H1 (cell line): ENCODE data around the gene SMAD7. TPM values are rescaled to one million over a fixed set of nuclear protein-coding genes. Genes with fewer than 3 reads are reported as not detected.

Source experiments
- ASH2L ChIP-seq: fragments of 200-600, 300-600 bp; sonication (generic); IDR thresholded peaks from one replicate; pipeline ENCODE4 v1.7.1; 2017; ENCODE audit warnings: low read length
- ATF2 ChIP-seq: IDR thresholded peaks from 2 replicates; pipeline ENCODE4 v1.6.1; 2012; ENCODE audit warnings: low read length, inconsistent platforms
- BRCA1 ChIP-seq: IDR thresholded peaks from 2 replicates; pipeline ENCODE4 v1.6.1; 2012; ENCODE audit warnings: low read depth, low read length, improper control_type of control experiment
- CBX5 ChIP-seq: fragments of 300-800, 300-1000 bp; sonication (generic); IDR thresholded peaks from 2 replicates; pipeline ENCODE4 v1.7.1; 2016; ENCODE audit warnings: antibody characterized with exemption, low read length, low read depth
- CHD1 ChIP-seq: IDR thresholded peaks from 2 replicates; pipeline ENCODE4 v1.6.1; 2012; ENCODE audit warnings: low read depth, low read length, improper control_type of control experiment
- E2F6 ChIP-seq: IDR thresholded peaks from 2 replicates; pipeline ENCODE4 v1.6.1; 2012; ENCODE audit warnings: inconsistent platforms
- EP300 ChIP-seq, 2 experiments: IDR thresholded peaks; 1 replicate in 1 of 2; 2 replicates in 1 of 2; pipeline ENCODE4 v1.6.1; 2011 to 2012; ENCODE audit warnings: low read depth in 2 of 2, low read length in 2 of 2, mild to moderate bottlenecking in 2 of 2, borderline replicate concordance in 1 of 2, inconsistent platforms in 1 of 2, moderate library complexity in 1 of 2
- EZH2 ChIP-seq: fragments of 200-600 bp; sonication (generic); IDR thresholded peaks from 2 replicates; pipeline ENCODE4 v1.7.1; 2012; ENCODE audit warnings: low read depth, mild to moderate bottlenecking, moderate library complexity, low read length, inconsistent platforms; ENCODE audit not compliant: severe bottlenecking
- FOSL1 ChIP-seq: IDR thresholded peaks from 2 replicates; pipeline ENCODE4 v1.6.1; 2011; ENCODE audit warnings: mild to moderate bottlenecking, low read depth, low read length, moderate library complexity; ENCODE audit not compliant: insufficient read depth
- GTF2F1 ChIP-seq: IDR thresholded peaks from 2 replicates; pipeline ENCODE4 v1.6.1; 2012; ENCODE audit warnings: low read depth, low read length, improper control_type of control experiment, borderline replicate concordance
- HDAC6 ChIP-seq: IDR thresholded peaks from one replicate; pipeline ENCODE4 v1.7.1; 2012; ENCODE audit warnings: low read depth, mild to moderate bottlenecking, inconsistent platforms, low read length, moderate library complexity
- KDM5A ChIP-seq: fragments of 200-600 bp; IDR thresholded peaks from 2 replicates; pipeline ENCODE4 v1.7.1; 2012; ENCODE audit warnings: mild to moderate bottlenecking, low read length, inconsistent platforms, mixed read lengths
- MAX ChIP-seq: IDR thresholded peaks from 2 replicates; pipeline ENCODE4 v1.6.1; 2012; ENCODE audit warnings: inconsistent platforms
- NRF1 ChIP-seq: IDR thresholded peaks from 2 replicates; pipeline ENCODE4 v1.6.1; 2011; ENCODE audit warnings: mild to moderate bottlenecking, low read depth, low read length, improper control_type of control experiment
- POLR2A ChIP-seq, 2 experiments: IDR thresholded peaks; 1 replicate in 1 of 2; 2 replicates in 1 of 2; pipeline ENCODE4 v1.6.1; 2011; ENCODE audit warnings: low read depth in 2 of 2, low read length in 2 of 2, mild to moderate bottlenecking in 2 of 2; ENCODE audit errors: control extremely low read depth in 1 of 2
- POU5F1 ChIP-seq: IDR thresholded peaks from 2 replicates; pipeline ENCODE4 v1.6.1; 2011; ENCODE audit warnings: low read depth, mild to moderate bottlenecking, low read length, moderate library complexity
- SIN3A ChIP-seq, 2 experiments: IDR thresholded peaks in 1 of 2; conservative IDR thresholded peaks in 1 of 2; 2 replicates each; pipeline ENCODE4 v1.6.1; 2011 to 2012; ENCODE audit warnings: low read length in 2 of 2, improper control_type of control experiment in 1 of 2, low read depth in 1 of 2, mild to moderate bottlenecking in 1 of 2
- SIX5 ChIP-seq: IDR thresholded peaks from 2 replicates; pipeline ENCODE4 v1.6.1; 2011; ENCODE audit warnings: mild to moderate bottlenecking, low read depth, low read length
- SP4 ChIP-seq: IDR thresholded peaks from 2 replicates; pipeline ENCODE4 v1.6.1; 2012; ENCODE audit warnings: low read length, inconsistent platforms
- SUZ12 ChIP-seq: fragments of 200-600 bp; sonication (generic); IDR thresholded peaks from 2 replicates; pipeline ENCODE4 v1.6.1; 2012; ENCODE audit warnings: mild to moderate bottlenecking, inconsistent platforms, low read length, moderate library complexity, mixed read lengths
- TEAD4 ChIP-seq: IDR thresholded peaks from 2 replicates; pipeline ENCODE4 v1.6.1; 2012; ENCODE audit warnings: low read depth, low read length, inconsistent platforms, mixed read lengths
- YY1 ChIP-seq: IDR thresholded peaks from 2 replicates; pipeline ENCODE4 v1.6.1; 2011; ENCODE audit warnings: low read depth, mild to moderate bottlenecking, low read length
- polyA plus RNA-seq, 7 experiments: library from polyadenylated mRNA; depleted of rRNA in 3 of 7; stranded (reverse) in 5 of 7; unstranded in 2 of 7; fragments of >200 nt in 5 of 7; fragments of 200-250 nt in 2 of 7; gene quantifications; 1 replicate in 5 of 7; 2 replicates in 1 of 7; 4 replicates in 1 of 7; pipeline versions ENCODE4 v1.2.1 to v1.2.3, GENCODE V29; 2011 to 2013; ENCODE audit warnings: missing spikeins in 2 of 7, mixed read lengths in 2 of 7
- total RNA-seq: library from RNA; stranded (reverse); fragmentation: NEBNext Ultra II Directional; extraction: Animal tissue kit (Norgen Biotek cat#: 25700); gene quantifications from 2 replicates; pipeline ENCODE4 v1.2.1, GENCODE V29; 2021

Gene SMAD7
- total and polyA plus RNA-seq, 2 of the 8 experiments (the other 6 are each of a cell fraction or from before 2014, with no cell fraction given) = 6.5 to 15.5 TPM

- TF ChIP-seq E2F6 (no peak), BRCA1 (no peak), FOSL1 (no peak), CHD1 (no peak), POLR2A (IDR thresholded peaks at IDR 0.05; ENCODE audit: control extremely low read depth in 1 of 2, low read depth in 2 of 2, low read length in 2 of 2) (no peak), SUZ12 (no peak), TEAD4 (peak; percentile 77), ATF2 (no peak), NRF1 (no peak), ASH2L (no peak), GTF2F1 (no peak), MAX (peak; percentile 44; the same call in 1 of the 2 replicates), YY1 (no peak), POU5F1 (no peak), SP4 (no peak), EP300 (IDR thresholded peaks at IDR 0.05; ENCODE audit: borderline replicate concordance in 1 of 2, low read depth in 2 of 2, low read length in 2 of 2) (no peak), SIX5 (no peak), HDAC6 (no peak), SIN3A (conservative IDR thresholded peaks at IDR 0.05 in 1 of 2, IDR thresholded peaks at IDR 0.05 in 1 of 2; ENCODE audit: low read depth in 1 of 2, low read length in 2 of 2) (no peak), KDM5A (no peak), CBX5 (no peak), EZH2 (no peak)
These were observed 61.4 kb downstream of the SMAD7 start (continued) for GRCh38 chr18:48889115-48889941.
